Activated CD4-positive, alpha-beta T cell treated with anti-CD3 and anti-CD28 coated beads for 24 hours (primary cell): ENCODE results near the gene NXNL2.

ENCODE experiments used
- DNase-seq, 2 donors: peaks; one replicate each; pipeline ENCODE4 v3.0.0-alpha.2; 2020; ENCODE audit warnings: low read depth in 2 of 2

The NXNL2 gene

DNA sequence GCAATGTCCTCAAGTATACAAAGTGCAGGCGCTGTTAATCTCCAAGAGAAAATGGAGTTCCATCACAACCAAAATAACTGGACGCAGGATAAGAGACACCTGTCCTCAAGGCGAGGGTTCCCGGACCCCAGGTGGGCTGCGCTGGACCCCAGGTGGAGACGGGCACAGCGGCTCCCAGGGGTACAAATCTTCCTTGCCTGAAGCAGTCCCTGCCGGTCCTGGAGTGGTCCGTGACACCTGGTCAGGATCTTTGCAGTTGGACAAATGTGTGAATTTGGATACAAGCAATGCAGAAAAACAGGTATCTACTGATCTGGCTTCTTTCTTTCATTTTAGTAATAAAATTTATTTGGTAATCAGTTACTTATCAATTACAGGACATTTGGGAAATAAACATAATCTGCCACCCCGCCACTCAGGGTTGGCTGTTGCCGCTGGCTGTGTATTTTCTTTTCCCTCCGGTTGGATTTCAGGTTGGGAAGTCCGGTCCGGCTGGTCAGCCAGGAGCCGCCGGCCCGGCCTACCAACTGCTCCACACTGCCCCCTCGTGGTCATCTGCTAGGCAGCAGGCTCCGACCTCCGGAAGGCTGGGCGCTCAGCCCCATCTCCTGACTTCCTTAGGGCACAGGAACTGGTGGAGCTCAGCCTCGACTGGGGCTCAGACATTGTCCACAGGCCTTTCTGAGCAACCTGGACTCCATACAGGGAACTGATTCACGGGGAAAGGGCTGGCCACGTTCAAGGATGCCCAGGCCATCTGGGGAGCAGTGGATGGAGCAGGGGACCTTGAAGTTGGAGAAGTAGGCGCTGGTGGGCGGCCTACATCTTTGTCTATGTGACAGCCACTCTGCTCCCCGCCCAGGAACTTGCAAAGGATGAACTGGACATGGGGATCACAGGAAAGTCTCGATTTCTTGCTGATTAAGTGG lies 43.4 kb downstream of the NXNL2 start:
- DNase-seq, result peak; percentile 49 to 63

GRCh38 chr9:88579050-88579715 lies 44.2 kb downstream of the NXNL2 start:
- DNase-seq, result no peak

DNA sequence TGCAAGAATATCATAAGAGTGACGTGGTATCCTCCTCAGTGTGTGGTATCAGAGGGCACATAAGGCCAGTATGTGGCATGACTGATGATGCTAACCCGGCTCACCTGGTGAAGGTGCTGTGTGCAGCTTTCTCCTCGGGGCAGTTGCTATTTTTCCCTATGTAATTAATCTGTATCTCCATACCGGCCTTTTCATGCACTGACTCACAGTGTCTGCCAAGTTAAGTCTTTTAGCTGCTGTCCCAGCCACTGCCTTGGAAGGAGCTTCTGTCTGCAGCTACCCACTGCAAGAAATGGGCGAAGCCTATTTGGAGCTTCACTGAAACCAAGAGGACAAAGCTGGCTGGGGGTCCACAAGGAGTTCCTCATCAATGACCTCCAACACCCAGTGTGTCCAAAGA lies 46.0 kb downstream of the NXNL2 start:
- DNase-seq, result no peak

DNA sequence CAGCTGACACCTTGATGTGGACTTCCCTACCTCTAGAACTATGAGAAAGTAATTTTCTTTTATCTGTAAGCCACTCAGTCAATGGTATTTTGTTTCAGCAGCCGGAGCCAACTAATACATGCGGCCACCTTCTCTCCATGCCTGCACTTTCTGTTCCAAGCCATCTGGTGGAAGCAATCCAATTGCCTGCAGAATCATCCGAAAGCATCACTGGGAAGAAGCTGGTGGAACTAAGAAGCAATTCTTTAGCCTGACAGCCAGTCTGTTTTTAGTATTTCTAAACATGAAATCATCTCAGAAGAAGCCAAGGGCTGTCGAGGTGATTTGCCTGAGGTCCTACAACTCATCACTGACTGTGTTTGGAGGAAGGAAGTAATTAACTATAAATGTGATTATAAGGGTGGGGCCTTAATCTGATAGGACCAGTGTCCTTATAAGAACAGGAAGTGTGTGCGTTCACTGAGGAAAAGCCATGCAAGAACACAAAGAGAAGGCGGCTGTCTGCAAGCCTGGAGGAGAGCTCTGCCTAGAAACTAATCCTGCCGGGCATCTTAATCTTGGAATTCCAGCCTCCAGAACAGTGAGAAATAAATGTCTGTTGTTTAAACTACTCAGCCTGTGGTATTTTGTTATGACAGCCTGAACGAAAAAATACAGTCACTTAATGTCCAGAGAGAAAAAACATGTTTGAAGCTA lies 49.1 kb downstream of the NXNL2 start:
- DNase-seq, result no peak

DNA sequence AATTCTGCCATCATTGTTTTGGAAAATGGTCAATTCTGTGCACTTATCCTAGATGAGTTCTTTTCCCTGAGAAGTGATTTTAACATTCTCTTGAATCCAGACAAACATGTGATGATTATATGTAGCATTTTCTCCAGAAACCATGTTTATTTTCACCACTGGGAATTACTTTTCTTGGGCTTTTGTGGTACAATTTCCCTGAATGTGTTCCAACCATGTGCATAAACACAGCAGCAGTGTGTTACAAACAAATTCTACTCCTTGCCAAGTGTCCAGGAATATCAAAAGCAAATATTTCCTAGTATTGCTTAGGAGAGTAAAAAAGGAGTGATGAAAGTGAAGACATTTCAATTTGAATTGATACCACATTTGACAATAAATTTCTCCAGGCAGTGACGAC lies 50.4 kb downstream of the NXNL2 start:
- no peak for DNase-seq

DNA sequence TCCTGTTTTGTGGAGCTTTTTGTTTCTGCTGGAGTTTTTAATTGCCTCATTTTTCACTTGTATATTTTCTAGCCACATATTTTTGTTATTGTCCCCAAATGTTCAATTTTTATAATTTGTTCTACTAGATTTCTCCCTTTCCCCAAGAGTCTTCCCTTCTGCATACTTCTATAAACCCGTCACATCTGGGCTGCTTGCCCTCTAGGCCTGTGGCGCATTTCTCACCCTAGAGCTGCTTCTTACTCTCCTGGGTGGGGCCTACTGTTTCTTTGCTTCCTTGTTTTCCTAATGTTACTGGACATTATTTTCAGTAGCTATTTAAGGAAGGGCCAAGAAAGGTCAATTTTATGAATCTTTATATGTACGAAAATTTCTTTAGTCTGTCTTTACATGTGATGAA lies 51.5 kb downstream of the NXNL2 start:
- no peak for DNase-seq

DNA sequence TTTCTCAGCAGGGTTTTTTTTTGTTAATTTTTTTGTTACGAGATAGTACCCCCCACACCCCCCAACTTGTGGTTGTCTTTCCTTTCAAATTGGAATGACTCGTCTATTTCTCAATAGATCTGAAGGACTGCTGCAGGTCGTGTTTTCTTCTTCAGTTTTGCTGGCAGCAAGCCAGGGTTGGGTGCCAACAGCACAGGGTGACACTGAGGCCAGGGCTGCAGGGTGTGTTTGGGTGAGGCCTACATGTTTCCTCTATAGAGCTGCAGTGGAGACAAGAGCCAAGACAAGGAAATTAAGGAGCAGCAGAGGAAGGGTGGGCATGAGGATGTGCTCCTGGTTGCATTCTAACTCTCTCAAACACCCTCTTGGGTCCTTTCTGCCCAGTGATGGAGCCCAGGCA lies 52.2 kb downstream of the NXNL2 start:
- DNase-seq, result no peak

GRCh38 chr9:88587885-88588649 lies 53.1 kb downstream of the NXNL2 start:
- no peak for DNase-seq

DNA sequence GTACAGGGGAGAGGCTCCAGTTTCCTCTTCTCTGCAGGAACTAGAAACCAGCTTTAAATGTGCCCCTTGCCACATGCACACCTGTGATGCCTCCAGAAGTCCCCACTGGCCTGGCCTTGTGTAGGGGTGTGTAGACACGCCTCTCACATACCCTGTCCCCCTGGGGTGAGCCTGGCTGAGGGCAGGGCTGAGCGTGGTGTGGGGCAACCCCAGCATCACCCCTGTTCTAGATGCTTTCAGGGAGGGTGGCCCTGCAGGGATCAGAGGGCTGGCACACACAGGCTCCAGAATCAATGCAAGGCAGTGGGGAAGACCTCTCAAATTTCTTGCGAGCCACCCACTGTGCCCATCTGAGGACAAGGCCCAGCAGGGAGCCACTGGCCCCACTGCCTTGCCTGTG lies 54.7 kb downstream of the NXNL2 start:
- DNase-seq, result no peak

- DNase-seq, result no peak
These were observed 55.7 kb downstream of the NXNL2 start for GRCh38 chr9:88590558-88591146.

DNA sequence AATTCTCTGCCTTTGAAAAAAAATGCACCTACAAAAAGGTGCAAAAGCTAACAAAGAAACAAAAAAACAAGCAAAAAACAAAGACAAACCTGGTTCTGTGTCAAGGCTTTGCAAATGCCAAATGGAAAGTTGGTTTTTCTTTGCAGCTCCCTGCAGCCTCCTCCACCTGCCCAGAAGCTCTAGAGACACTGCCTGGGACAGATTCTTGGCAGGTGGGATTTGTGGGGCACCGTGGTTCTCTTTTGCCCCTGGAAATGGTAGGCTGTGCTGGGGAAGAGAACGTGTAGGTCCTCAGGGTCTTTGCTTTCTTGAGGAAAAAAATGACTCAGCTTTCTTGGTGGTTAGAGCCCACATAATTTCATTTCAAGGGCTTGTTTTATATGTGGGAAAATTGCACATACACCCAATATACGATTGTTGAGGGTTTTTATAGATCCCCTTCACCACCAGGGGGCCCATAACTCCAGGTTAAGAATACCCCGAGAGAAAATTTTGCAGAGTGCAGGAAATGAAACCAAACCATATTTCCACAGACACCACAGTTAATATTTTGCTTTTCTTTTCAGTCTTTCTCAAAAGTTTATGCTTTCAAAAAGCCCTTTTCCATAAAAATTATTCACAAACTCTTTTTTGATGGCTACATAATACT lies 58.7 kb downstream of the NXNL2 start:
- DNase-seq, result peak; percentile 36 to 48
